ENCODE measurements around the gene CD3E. TPM values are rescaled to one million over a fixed set of nuclear protein-coding genes. Genes with fewer than 3 reads are reported as not detected.

Gene CD3E
- total and polyA plus RNA-seq, 9 of the 15 experiments (the other 6 are each of a cell fraction or from before 2014, with no cell fraction given): 0.07 to 0.62 (median 0.19) TPM; not detected in 5

- TF ChIP-seq MITF (IDR thresholded peaks at IDR 0.05): no peak
- TF ChIP-seq GTF2F1 (IDR thresholded peaks at IDR 0.05; ENCODE audit: low read depth, low read length): no peak
- no peak for TF ChIP-seq ARID4B (CRISPR knock-in tag; IDR thresholded peaks at IDR 0.05)
- no peak for TF ChIP-seq NR4A1 (CRISPR knock-in tag; IDR thresholded peaks at IDR 0.05)
- TF ChIP-seq NR4A1 (tag; IDR thresholded peaks at IDR 0.05): no peak
- no peak for TF ChIP-seq ZNF395 (CRISPR knock-in tag; IDR thresholded peaks at IDR 0.05)
- TF ChIP-seq, protein P1, sequence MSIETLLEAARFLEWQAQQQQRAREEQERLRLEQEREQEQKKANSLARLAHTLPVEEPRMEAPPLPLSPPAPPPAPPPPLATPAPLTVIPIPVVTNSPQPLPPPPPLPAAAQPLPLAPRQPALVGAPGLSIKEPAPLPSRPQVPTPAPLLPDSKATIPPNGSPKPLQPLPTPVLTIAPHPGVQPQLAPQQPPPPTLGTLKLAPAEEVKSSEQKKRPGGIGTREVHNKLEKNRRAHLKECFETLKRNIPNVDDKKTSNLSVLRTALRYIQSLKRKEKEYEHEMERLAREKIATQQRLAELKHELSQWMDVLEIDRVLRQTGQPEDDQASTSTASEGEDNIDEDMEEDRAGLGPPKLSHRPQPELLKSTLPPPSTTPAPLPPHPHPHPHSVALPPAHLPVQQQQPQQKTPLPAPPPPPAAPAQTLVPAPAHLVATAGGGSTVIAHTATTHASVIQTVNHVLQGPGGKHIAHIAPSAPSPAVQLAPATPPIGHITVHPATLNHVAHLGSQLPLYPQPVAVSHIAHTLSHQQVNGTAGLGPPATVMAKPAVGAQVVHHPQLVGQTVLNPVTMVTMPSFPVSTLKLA (conservative IDR thresholded peaks at IDR 0.05): no peak
These were observed 37.4 kb downstream of the CD3E start (continued) for GRCh38 chr11:118341815-118342489.

Measured in K562 (cell line).